Measurements from ENCODE around the gene LRP1B. TPM values are rescaled to one million over a fixed set of nuclear protein-coding genes. Genes with fewer than 3 reads are reported as not detected.

The LRP1B gene
- total RNA-seq, 1 donor from 2014 or later, result not detected

- CTCF ChIA-PET, result no interaction called here
- POLR2A ChIA-PET, result no interaction called here
- intact Hi-C loops (cut with micrococcal nuclease), result no loop called here
- no peaks in the 10 kb centered on the region for H3K27me3 Mint-ChIP-seq
- no peaks in the 10 kb centered on the region for H3K9me3 Mint-ChIP-seq
- no peaks in the 10 kb centered on the region for H3K36me3 Mint-ChIP-seq (ENCODE audit: low read depth)
- H3K27ac Mint-ChIP-seq, result no peak overlapping the region
- ATAC-seq (ENCODE audit: low read depth), result no peak
- no peak for DNase-seq
- TF ChIP-seq, protein P1, sequence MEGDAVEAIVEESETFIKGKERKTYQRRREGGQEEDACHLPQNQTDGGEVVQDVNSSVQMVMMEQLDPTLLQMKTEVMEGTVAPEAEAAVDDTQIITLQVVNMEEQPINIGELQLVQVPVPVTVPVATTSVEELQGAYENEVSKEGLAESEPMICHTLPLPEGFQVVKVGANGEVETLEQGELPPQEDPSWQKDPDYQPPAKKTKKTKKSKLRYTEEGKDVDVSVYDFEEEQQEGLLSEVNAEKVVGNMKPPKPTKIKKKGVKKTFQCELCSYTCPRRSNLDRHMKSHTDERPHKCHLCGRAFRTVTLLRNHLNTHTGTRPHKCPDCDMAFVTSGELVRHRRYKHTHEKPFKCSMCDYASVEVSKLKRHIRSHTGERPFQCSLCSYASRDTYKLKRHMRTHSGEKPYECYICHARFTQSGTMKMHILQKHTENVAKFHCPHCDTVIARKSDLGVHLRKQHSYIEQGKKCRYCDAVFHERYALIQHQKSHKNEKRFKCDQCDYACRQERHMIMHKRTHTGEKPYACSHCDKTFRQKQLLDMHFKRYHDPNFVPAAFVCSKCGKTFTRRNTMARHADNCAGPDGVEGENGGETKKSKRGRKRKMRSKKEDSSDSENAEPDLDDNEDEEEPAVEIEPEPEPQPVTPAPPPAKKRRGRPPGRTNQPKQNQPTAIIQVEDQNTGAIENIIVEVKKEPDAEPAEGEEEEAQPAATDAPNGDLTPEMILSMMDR (IDR thresholded peaks at IDR 0.05), result no peak
- no peak overlapping the region for H3K4me3 Mint-ChIP-seq
- H3K4me1 Mint-ChIP-seq, result peaks cover 2% of the 10 kb centered on the region
Measured at GRCh38 chr2:141523199-141523598, 607.6 kb downstream of the LRP1B start.

- Mint-ChIP-seq H3K27me3 (no peaks in the 10 kb centered on the region), H3K27ac (no peak overlapping the region), H3K4me1 (peaks cover 2% of the 10 kb centered on the region), H3K9me3 (no peaks in the 10 kb centered on the region), H3K4me3 (no peak overlapping the region), H3K36me3 (ENCODE audit: low read depth) (no peaks in the 10 kb centered on the region)
- ChIA-PET CTCF (no interaction called here), POLR2A (no interaction called here)
- intact Hi-C loops (cut with micrococcal nuclease), result no loop called here
- TF ChIP-seq, protein P1 (IDR thresholded peaks at IDR 0.05), result no peak
- DNase-seq (no peak), ATAC-seq (ENCODE audit: low read depth) (no peak)
Measured at GRCh38 chr2:141522702-141523101, 608.1 kb downstream of the LRP1B start.

GRCh38 chr2:141522048-141522447, 608.8 kb downstream of the LRP1B start:
- TF ChIP-seq, protein P1 (IDR thresholded peaks at IDR 0.05), result no peak
- no peaks in the 10 kb centered on the region for H3K9me3 Mint-ChIP-seq
- H3K36me3 Mint-ChIP-seq (ENCODE audit: low read depth), result no peaks in the 10 kb centered on the region
- no peak overlapping the region for H3K27ac Mint-ChIP-seq
- ATAC-seq (ENCODE audit: low read depth), result no peak
- CTCF ChIA-PET, result no interaction called here
- POLR2A ChIA-PET, result no interaction called here
- H3K27me3 Mint-ChIP-seq, result no peaks in the 10 kb centered on the region
- DNase-seq, result no peak
- H3K4me3 Mint-ChIP-seq, result no peak overlapping the region
- intact Hi-C loops (cut with micrococcal nuclease), result no loop called here
- peaks cover 2% of the 10 kb centered on the region for H3K4me1 Mint-ChIP-seq

DNA sequence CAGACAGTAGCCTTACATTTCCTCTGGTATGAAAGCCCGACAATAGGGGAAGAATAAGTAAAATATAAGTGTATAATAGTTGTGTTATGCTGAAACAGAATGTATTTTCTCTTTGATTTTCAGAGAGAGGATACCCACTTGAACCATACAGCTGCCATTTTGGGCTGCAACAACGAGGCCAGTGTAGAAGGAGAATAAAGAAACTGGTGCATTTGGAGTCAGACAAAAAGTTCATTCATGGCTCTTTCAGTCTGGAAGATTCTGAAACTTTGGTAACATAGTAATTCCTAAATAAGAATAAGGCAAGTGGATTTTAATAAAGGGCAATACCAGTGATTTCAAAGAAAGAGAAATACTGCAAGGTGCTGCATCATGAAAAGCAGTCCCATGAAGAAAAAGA, 610.9 kb downstream of the LRP1B start:
- no peak overlapping the region for H3K27ac Mint-ChIP-seq
- TF ChIP-seq, protein P1 (IDR thresholded peaks at IDR 0.05), result no peak
- H3K4me1 Mint-ChIP-seq, result peaks cover 2% of the 10 kb centered on the region
- H3K4me3 Mint-ChIP-seq, result no peak overlapping the region
- ChIA-PET POLR2A (no interaction called here), CTCF (no interaction called here)
- no peaks in the 10 kb centered on the region for H3K9me3 Mint-ChIP-seq
- intact Hi-C loops (cut with micrococcal nuclease), result no loop called here
- DNase-seq (no peak), ATAC-seq (ENCODE audit: low read depth) (no peak)
- no peaks in the 10 kb centered on the region for H3K36me3 Mint-ChIP-seq (ENCODE audit: low read depth)
- no peaks in the 10 kb centered on the region for H3K27me3 Mint-ChIP-seq

DNA sequence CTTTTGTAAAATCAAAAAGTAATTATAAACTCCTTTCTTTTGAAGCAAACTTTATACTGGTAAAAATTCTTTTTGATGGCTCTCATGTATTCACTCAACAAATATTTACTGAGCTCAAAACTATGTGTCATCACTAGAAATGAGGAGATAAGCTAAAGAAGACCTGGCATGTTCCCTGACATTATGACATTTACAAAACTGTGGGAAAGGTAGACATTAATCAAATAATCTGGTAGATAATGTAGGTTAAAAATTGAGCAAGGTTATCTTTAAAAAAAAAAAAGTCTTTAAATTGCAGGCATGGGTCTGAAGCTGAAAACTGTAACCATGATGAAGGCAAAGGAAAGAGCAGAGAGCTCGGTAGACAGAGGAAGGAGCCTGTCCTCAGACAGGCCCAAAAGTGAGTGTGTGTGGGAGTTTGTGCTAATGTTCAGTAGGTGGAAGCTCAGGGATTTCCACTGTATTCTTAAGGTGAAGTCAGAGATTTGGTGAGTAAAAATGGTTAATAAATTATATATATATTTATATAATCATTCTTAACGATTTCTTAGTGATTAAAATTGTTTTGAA, 612.9 kb downstream of the LRP1B start:
- H3K4me3 Mint-ChIP-seq, result no peak overlapping the region

More for the DNA sequence above, 612.9 kb downstream of the LRP1B start:
- ChIA-PET CTCF (no interaction called here), POLR2A (no interaction called here)
- Mint-ChIP-seq H3K27me3 (no peaks in the 10 kb centered on the region), H3K4me1 (peaks cover 2% of the 10 kb centered on the region), H3K9me3 (no peaks in the 10 kb centered on the region), H3K27ac (no peak overlapping the region), H3K36me3 (ENCODE audit: low read depth) (no peaks in the 10 kb centered on the region)
- TF ChIP-seq, protein P1 (IDR thresholded peaks at IDR 0.05), result no peak
- DNase-seq (no peak), ATAC-seq (ENCODE audit: low read depth) (no peak)
- intact Hi-C loops (cut with micrococcal nuclease), result no loop called here

Data from activated B cell treated with CpG ODN at 0.5 μM for 24 hours (primary cell).